Gastroesophageal sphincter (tissue), 4 donors: Measurements from ENCODE around the gene ZNF468. TPM values are rescaled to one million over a fixed set of nuclear protein-coding genes. Genes with fewer than 3 reads are reported as not detected.
A peak's percentile ranks its signal among the peaks of the same experiment; 100 is the strongest.

Experiments
- ATAC-seq: fragments of 150-250 bp; one replicate; pipeline ENCODE4 v1.9.1; 2016; ENCODE audit warnings: mild to moderate bottlenecking, moderate library complexity
- H3K27ac ChIP-seq, 4 donors: fragments of 200-600 bp; sonication (generic) in 3 of 4; 1 replicate in 3 of 4; 2 replicates in 1 of 4; pipeline ENCODE4 v1.5.1; 2016 to 2019
- H3K27me3 ChIP-seq: fragments of 200-600 bp; sonication (generic); one replicate; pipeline ENCODE4 v1.5.1; 2019
- H3K36me3 ChIP-seq, 2 donors: fragments of 200-600 bp; sonication (generic); one replicate each; pipeline ENCODE4 v1.5.1; 2019; ENCODE audit warnings: control low read depth in 1 of 2
- H3K4me1 ChIP-seq, 3 donors: fragments of 200-600 bp; sonication (generic); 1 replicate in 2 of 3; 2 replicates in 1 of 3; pipeline ENCODE4 v1.5.1; 2016 to 2019; ENCODE audit warnings: control low read depth in 2 of 3
- H3K4me3 ChIP-seq, 2 donors: fragments of 200-600 bp; sonication (generic); one replicate each; pipeline ENCODE4 v1.5.1; 2019; ENCODE audit warnings: mild to moderate bottlenecking in 1 of 2, moderate library complexity in 1 of 2
- H3K9me3 ChIP-seq, 3 donors: fragments of 200-600 bp; sonication (generic); one replicate each; pipeline ENCODE4 v1.5.1; 2017 to 2019; ENCODE audit warnings: control low read depth in 2 of 3
- EP300 ChIP-seq: sonication (generic); formaldehyde crosslinking; IDR thresholded peaks from one replicate; pipeline ENCODE4 v1.6.1; 2017; ENCODE audit warnings: antibody characterized with exemption, mild to moderate bottlenecking
- POLR2A ChIP-seq, 2 donors: fragments of 450-650 bp; IDR thresholded peaks; one replicate each; pipeline ENCODE4 v1.6.1; 2017; ENCODE audit warnings: antibody characterized with exemption in 2 of 2, mild to moderate bottlenecking in 2 of 2, moderate library complexity in 1 of 2
- POLR2AphosphoS5 ChIP-seq: sonication (generic); formaldehyde crosslinking; IDR thresholded peaks from one replicate; pipeline ENCODE4 v1.6.1; 2017; ENCODE audit warnings: antibody characterized with exemption
- WGBS, 2 donors: methylation state at CpG; one replicate each; pipeline ENCODE4 v1.1.5; 2018; ENCODE audit warnings: low coverage in 1 of 2; 5-methylcytosine and 5-hydroxymethylcytosine counted together
- total RNA-seq, 4 donors: library from RNA; depleted of rRNA; stranded (reverse); fragments of >200 nt; gene quantifications; one replicate each; pipeline ENCODE4 v1.1.0, GENCODE V29; 2016
- TF ChIP-seq, protein P1 (sequence below), 4 experiments: fragments of 200-600 bp in 2 of 4; fragments of 450-650 bp in 2 of 4; sonication (generic) in 1 of 4; IDR thresholded peaks; one replicate each; pipeline ENCODE4 v1.5.1; 2017 to 2019; ENCODE audit warnings: antibody characterized with exemption in 4 of 4, mild to moderate bottlenecking in 2 of 4, moderate library complexity in 2 of 4

The ZNF468 gene
- total RNA-seq, 4 donors from 2014 or later: 10.0 to 17.0 (median 13.2) TPM

GRCh38 chr19:52897138-52897935 lies 39.9 kb upstream of the ZNF468 start, which contains the start of gene ZNF320:
ZNF320 (minus strand) TSS chr19:52897635; CDS start chr19:52890255, 7,380 bp downstream.
- no peaks in the 10 kb centered on the region for H3K9me3 ChIP-seq
- H3K27ac ChIP-seq: peak within 1 kb of the TSS; percentile 51 to 94 (median 92)
- ATAC-seq: peak; percentile 100
- H3K4me1 ChIP-seq: peaks cover 0 to 33% (median 0%) of the 10 kb centered on the region in 3 donors
- peak within 1 kb of the TSS; percentile 41 to 70 for H3K4me3 ChIP-seq
- no peaks in the 10 kb centered on the region for H3K27me3 ChIP-seq
- peaks cover 0 to 27% of the 10 kb centered on the region in 2 donors for H3K36me3 ChIP-seq
- TF ChIP-seq EP300 (no peak), POLR2A (IDR thresholded peaks at IDR 0.05) (peak; percentile 55 to 58), POLR2AphosphoS5 (peak; percentile 88)
- TF ChIP-seq, protein P1, sequence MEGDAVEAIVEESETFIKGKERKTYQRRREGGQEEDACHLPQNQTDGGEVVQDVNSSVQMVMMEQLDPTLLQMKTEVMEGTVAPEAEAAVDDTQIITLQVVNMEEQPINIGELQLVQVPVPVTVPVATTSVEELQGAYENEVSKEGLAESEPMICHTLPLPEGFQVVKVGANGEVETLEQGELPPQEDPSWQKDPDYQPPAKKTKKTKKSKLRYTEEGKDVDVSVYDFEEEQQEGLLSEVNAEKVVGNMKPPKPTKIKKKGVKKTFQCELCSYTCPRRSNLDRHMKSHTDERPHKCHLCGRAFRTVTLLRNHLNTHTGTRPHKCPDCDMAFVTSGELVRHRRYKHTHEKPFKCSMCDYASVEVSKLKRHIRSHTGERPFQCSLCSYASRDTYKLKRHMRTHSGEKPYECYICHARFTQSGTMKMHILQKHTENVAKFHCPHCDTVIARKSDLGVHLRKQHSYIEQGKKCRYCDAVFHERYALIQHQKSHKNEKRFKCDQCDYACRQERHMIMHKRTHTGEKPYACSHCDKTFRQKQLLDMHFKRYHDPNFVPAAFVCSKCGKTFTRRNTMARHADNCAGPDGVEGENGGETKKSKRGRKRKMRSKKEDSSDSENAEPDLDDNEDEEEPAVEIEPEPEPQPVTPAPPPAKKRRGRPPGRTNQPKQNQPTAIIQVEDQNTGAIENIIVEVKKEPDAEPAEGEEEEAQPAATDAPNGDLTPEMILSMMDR (IDR thresholded peaks at IDR 0.05): no peak
- WGBS, 2 donors: 0 to 1% methylated on average over 19 to 20 of the region's 56 CpGs

DNA sequence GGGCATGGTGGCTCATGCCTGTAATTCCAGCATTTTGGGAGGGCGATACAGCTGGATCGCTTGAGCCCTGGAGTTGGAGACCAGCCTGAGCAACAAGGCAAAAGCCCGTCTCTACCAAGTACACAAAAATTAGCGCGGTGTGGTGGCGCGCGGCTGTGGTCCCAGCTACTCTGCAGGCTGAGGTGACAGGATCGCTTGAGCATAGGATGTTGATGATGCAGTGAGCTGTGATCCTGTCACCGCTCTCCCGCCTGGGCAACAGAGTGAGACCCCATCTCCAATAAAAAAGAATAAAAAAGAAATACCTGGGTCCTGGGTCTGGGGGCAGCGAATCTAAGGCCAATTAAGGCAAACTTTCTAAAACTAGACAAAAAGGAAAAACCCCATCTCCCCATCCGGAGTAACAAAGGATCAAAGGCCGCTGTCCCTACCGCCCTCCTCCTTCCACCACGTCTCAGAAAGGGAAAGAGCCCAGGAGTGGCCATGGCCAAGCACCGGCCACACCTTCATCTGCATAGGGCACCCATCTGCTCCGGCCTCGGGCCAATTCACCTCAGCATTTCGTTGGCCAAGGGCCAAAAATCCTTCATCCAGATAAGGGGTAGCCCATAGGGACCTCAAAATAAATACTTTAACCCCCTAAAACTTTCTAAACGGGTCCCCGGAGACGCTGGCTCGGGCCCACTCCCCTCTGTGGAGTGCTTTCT lies 39.2 kb upstream of the ZNF468 start:
- TF ChIP-seq EP300 (no peak), POLR2A (IDR thresholded peaks at IDR 0.05) (no peak), POLR2AphosphoS5 (no peak)
- TF ChIP-seq, protein P1 (IDR thresholded peaks at IDR 0.05): no peak
- no peaks in the 10 kb centered on the region for H3K9me3 ChIP-seq
- H3K27ac ChIP-seq: peak overlapping the region; percentile 51 to 94 (median 92)
- ATAC-seq: no peak
- peaks cover 0 to 33% (median 0%) of the 10 kb centered on the region in 3 donors for H3K4me1 ChIP-seq
- WGBS, 2 donors: 8 to 19% methylated on average over 11 to 12 of the region's 24 CpGs
- peaks cover 0 to 35% of the 10 kb centered on the region in 2 donors for H3K36me3 ChIP-seq
- H3K4me3 ChIP-seq: peak overlapping the region; percentile 41 to 70
- no peaks in the 10 kb centered on the region for H3K27me3 ChIP-seq

GRCh38 chr19:52891336-52891735 lies 33.9 kb upstream of the ZNF468 start:
- H3K27me3 ChIP-seq: no peaks in the 10 kb centered on the region
- no peak for ATAC-seq
- peaks cover 5 to 83% of the 10 kb centered on the region in 2 donors for H3K36me3 ChIP-seq
- H3K4me1 ChIP-seq: peaks cover 0 to 18% (median 0%) of the 10 kb centered on the region in 3 donors
- no peak overlapping the region for H3K27ac ChIP-seq
- WGBS, 2 donors: 50 to 61% methylated on average over 2 to 4 of the region's 4 CpGs
- TF ChIP-seq POLR2AphosphoS5: no peak
- TF ChIP-seq, protein P1 (IDR thresholded peaks at IDR 0.05): no peak
- no peak for TF ChIP-seq EP300
- TF ChIP-seq POLR2A (IDR thresholded peaks at IDR 0.05): no peak
- H3K9me3 ChIP-seq: no peaks in the 10 kb centered on the region
- H3K4me3 ChIP-seq: no peak overlapping the region

DNA sequence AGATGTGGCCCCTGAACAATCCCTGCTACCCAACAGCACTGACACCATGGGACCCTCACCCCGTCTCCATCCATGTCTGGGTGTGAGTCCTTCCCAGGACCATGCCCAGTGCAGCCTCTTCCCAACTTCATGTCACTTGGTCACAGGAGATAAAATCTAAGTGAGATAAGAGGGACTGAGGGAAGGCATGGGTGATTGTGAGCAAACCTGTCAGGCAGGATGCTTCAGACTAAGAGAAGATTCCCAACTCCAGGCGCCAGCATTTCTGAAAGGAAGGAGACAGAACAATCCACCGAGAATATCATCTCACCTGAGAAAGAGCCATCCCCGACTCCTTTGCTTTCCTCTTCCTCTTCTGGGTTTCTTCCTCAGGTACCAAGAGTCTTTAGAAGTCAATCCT lies 32.5 kb upstream of the ZNF468 start:
- ATAC-seq: no peak
- no peaks in the 10 kb centered on the region for H3K27me3 ChIP-seq
- H3K27ac ChIP-seq: no peak overlapping the region
- H3K9me3 ChIP-seq: no peaks in the 10 kb centered on the region
- no peak overlapping the region for H3K4me3 ChIP-seq
- TF ChIP-seq, protein P1 (IDR thresholded peaks at IDR 0.05): no peak
- no peak for TF ChIP-seq POLR2AphosphoS5
- no peak for TF ChIP-seq EP300
- no peak for TF ChIP-seq POLR2A (IDR thresholded peaks at IDR 0.05)
- peaks cover 5 to 91% of the 10 kb centered on the region in 2 donors for H3K36me3 ChIP-seq
- 91 to 92% methylated on average over 3 to 4 of the region's 4 CpGs for WGBS, 2 donors
- H3K4me1 ChIP-seq: peaks cover 0 to 4% (median 0%) of the 10 kb centered on the region in 3 donors
